ENCODE results near the gene ATP7B. TPM values are rescaled to one million over a fixed set of nuclear protein-coding genes. Genes with fewer than 3 reads are reported as not detected.

The ATP7B gene
- total RNA-seq, 1 donor from 2014 or later = 59.4 TPM

DNA sequence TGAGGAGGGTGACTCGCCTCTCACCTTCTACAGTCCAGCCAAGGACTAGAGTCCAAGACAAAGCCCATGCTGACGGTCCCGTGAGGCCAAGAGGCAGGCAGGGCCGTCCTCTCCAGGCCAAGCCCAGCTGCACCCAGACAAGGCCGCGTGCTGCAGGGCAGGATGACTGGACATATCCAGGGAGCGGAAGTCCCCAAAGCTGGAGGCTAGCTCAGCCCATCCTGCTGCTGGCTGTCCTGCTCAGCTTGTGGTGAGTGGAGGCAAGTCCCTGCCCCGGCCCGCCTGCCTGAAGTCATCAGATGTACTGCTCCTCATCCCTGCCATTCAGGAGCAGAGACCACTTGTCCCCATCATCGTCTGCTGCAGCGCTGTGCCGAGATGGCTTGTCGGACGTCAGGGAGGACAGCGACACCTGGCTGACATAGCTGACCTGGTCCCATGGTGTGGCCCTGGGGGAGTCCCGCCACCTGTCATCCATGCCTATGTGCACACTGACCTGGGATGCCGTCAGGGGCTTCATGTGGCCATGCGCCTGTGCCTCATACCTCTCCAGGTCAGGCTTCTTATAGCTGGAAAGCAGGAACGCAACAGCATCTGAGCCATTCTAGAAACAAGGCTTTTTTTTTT lies 76.7 kb downstream of the ATP7B start:
- DNase-seq (ENCODE audit: low spot score, unreplicated experiment) = no peak
- H3K4me1 Mint-ChIP-seq (ENCODE audit: low read depth) = no peaks in the 10 kb centered on the region
- no peaks in the 10 kb centered on the region for H3K27me3 Mint-ChIP-seq
- TF ChIP-seq, protein P1, sequence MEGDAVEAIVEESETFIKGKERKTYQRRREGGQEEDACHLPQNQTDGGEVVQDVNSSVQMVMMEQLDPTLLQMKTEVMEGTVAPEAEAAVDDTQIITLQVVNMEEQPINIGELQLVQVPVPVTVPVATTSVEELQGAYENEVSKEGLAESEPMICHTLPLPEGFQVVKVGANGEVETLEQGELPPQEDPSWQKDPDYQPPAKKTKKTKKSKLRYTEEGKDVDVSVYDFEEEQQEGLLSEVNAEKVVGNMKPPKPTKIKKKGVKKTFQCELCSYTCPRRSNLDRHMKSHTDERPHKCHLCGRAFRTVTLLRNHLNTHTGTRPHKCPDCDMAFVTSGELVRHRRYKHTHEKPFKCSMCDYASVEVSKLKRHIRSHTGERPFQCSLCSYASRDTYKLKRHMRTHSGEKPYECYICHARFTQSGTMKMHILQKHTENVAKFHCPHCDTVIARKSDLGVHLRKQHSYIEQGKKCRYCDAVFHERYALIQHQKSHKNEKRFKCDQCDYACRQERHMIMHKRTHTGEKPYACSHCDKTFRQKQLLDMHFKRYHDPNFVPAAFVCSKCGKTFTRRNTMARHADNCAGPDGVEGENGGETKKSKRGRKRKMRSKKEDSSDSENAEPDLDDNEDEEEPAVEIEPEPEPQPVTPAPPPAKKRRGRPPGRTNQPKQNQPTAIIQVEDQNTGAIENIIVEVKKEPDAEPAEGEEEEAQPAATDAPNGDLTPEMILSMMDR (IDR thresholded peaks at IDR 0.05; ENCODE audit: unreplicated experiment) = no peak
- H3K9me3 Mint-ChIP-seq (ENCODE audit: low read depth) = no peaks in the 10 kb centered on the region
- no peak overlapping the region for H3K27ac Mint-ChIP-seq
- H3K36me3 Mint-ChIP-seq (ENCODE audit: insufficient read depth) = peaks cover 11% of the 10 kb centered on the region
- H3K4me3 Mint-ChIP-seq (ENCODE audit: low read depth) = no peak overlapping the region

DNA sequence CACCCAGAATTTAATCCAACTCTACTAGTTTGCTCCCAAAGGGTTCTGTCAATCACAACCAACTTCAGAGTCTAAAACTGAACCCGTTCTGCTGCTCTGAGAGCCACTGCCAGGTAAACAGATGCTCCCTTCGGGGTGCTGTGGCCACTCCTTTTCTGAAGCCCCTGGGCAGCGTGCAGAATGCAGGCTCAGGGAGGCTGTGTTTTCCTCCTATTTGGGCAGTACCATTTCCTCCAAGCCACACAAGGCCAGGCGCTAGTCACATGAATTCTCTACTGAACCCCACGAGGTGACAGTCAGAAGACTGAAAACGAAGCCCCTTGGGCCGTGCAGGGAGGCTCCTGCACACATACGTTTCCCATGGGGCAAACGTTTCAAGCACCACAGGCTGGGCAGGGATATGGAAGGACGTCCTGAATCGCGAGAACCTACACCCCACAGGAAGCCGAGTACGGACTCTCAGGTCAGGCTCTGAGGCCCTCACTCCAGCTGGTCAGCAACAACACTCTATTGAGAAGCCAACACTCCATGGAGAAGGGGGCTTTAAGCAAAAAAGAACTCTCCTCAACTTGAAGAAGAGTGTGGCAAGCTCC lies 77.7 kb downstream of the ATP7B start:
- H3K27me3 Mint-ChIP-seq = no peaks in the 10 kb centered on the region
- no peak for DNase-seq (ENCODE audit: low spot score, unreplicated experiment)
- TF ChIP-seq, protein P1 (IDR thresholded peaks at IDR 0.05; ENCODE audit: unreplicated experiment) = no peak
- peaks cover 10% of the 10 kb centered on the region for H3K36me3 Mint-ChIP-seq (ENCODE audit: insufficient read depth)
- H3K4me3 Mint-ChIP-seq (ENCODE audit: low read depth) = no peak overlapping the region
- no peaks in the 10 kb centered on the region for H3K9me3 Mint-ChIP-seq (ENCODE audit: low read depth)
- H3K27ac Mint-ChIP-seq = no peak overlapping the region
- no peaks in the 10 kb centered on the region for H3K4me1 Mint-ChIP-seq (ENCODE audit: low read depth)

DNA sequence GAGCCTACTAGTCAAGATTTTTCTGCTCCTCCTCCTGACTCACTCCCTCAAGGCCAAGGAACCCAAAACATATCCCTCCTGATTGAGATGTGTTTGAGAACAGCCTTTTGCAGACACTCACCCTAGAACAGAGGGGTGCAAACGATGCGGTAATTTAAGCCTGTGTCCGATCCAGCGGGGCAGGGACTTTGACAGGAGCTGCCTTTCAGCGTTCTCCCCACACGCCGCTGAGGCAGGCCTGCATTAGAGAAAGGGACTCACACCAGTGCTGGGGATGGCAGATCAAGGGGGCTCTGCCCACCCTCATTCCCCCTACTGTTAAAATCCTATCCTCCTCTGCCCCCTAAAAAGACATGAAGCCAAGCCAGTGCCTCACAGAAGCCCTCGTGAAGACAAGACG lies 79.0 kb downstream of the ATP7B start:
- DNase-seq (ENCODE audit: low spot score, unreplicated experiment) = no peak
- Mint-ChIP-seq H3K4me3 (ENCODE audit: low read depth) (no peak overlapping the region), H3K36me3 (ENCODE audit: insufficient read depth) (peaks cover 7% of the 10 kb centered on the region), H3K4me1 (ENCODE audit: low read depth) (no peaks in the 10 kb centered on the region), H3K27me3 (no peaks in the 10 kb centered on the region), H3K9me3 (ENCODE audit: low read depth) (no peaks in the 10 kb centered on the region), H3K27ac (no peak overlapping the region)
- TF ChIP-seq, protein P1 (IDR thresholded peaks at IDR 0.05; ENCODE audit: unreplicated experiment) = no peak

DNA sequence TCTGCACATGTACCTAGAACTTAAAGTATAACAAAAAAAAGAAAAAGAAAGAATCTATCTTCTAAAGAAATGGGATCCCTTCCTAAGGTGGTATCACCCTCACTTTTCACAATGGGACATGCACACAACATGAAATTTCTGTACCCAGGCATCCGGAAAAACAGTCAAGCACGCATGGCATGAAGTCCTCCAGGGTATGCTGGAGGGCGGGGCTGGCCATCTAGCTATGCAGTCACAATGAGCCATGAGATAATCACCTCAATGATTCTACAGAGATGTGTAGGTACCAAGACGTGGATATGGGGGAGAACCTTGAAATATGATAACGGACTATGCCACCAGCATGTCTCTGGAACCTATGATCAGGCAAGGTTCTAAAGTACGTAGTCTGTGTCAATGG lies 79.6 kb downstream of the ATP7B start:
- Mint-ChIP-seq H3K4me3 (ENCODE audit: low read depth) (no peak overlapping the region), H3K27ac (no peak overlapping the region), H3K27me3 (no peaks in the 10 kb centered on the region), H3K9me3 (ENCODE audit: low read depth) (no peaks in the 10 kb centered on the region), H3K4me1 (ENCODE audit: low read depth) (no peaks in the 10 kb centered on the region), H3K36me3 (ENCODE audit: insufficient read depth) (peaks cover 7% of the 10 kb centered on the region)
- TF ChIP-seq, protein P1 (IDR thresholded peaks at IDR 0.05; ENCODE audit: unreplicated experiment) = no peak
- no peak for DNase-seq (ENCODE audit: low spot score, unreplicated experiment)

DNA sequence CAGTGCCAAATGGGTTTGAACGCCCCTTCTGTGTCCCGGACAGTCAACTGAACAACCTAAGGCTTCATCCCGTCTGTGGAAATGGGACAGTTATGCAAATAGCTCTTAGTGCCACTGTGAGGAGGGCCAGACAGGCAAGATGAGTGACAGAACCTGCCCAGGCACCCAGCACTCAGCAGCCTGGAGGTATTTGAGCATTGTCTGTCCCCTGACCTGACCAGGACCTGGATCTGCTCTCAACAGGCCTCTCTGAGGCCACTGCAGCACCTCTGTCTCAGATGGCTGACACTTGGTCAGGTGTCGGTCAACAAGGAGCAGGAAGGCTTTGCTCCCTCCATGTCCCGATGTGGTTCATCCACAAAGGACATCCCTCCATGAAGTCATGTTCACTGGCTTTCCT lies 81.6 kb downstream of the ATP7B start:
- DNase-seq (ENCODE audit: low spot score, unreplicated experiment) = no peak
- H3K27ac Mint-ChIP-seq = no peak overlapping the region
- no peaks in the 10 kb centered on the region for H3K4me1 Mint-ChIP-seq (ENCODE audit: low read depth)
- peaks cover 7% of the 10 kb centered on the region for H3K36me3 Mint-ChIP-seq (ENCODE audit: insufficient read depth)
- no peak overlapping the region for H3K4me3 Mint-ChIP-seq (ENCODE audit: low read depth)
- no peaks in the 10 kb centered on the region for H3K27me3 Mint-ChIP-seq
- TF ChIP-seq, protein P1 (IDR thresholded peaks at IDR 0.05; ENCODE audit: unreplicated experiment) = no peak
- no peaks in the 10 kb centered on the region for H3K9me3 Mint-ChIP-seq (ENCODE audit: low read depth)
